SK-N-SH (cell line): Measurements from ENCODE around the gene BRD2. TPM values are rescaled to one million over a fixed set of nuclear protein-coding genes. Genes with fewer than 3 reads are reported as not detected.

ENCODE experiments used
- CTCF ChIA-PET: fragments of 300-600, 350-600 bp; formaldehyde crosslinking; extraction: SDS; loops from one replicate; lab custom pipeline; 2021; lab: Yijun Ruan, JAX
- POLR2A ChIA-PET: fragments of 350-600 bp; sonication (Branson Sonifier 250); formaldehyde crosslinking; extraction: SDS; loops from one replicate; lab custom pipeline; 2020; ENCODE audit warnings: antibody characterized with exemption, inconsistent platforms; lab: Yijun Ruan, JAX
- DNase-seq: peaks from one replicate; pipeline ENCODE4 v3.0.0; 2012
- H2AFZ ChIP-seq: fragments of 200-600 bp; sonication (generic); 2 replicates; pipeline ENCODE4 v1.8.1; 2016; ENCODE audit warnings: antibody characterized with exemption, mild to moderate bottlenecking, low read depth
- H3F3A ChIP-seq: fragments of 200-600 bp; sonication (generic); replicated peaks from 2 replicates; pipeline ENCODE3; 2016; ENCODE audit warnings: antibody characterized with exemption, mild to moderate bottlenecking; ENCODE audit not compliant: insufficient read depth
- H3K27ac ChIP-seq, 2 experiments: fragments of 200-500 bp in 1 of 2; fragments of 200-600 bp in 1 of 2; sonication (Bioruptor generic) in 1 of 2; sonication (generic), shearing (Covaris generic) in 1 of 2; 2 replicates each; pipeline versions ENCODE4 v1.5.1 to v1.6.1; 2014 to 2016; ENCODE audit warnings: low read depth in 2 of 2, inconsistent platforms in 1 of 2, low read length in 1 of 2, mild to moderate bottlenecking in 1 of 2, mixed read lengths in 1 of 2
- H3K27me3 ChIP-seq: fragments of 200-600 bp; sonication (generic), shearing (Covaris generic); 2 replicates; pipeline ENCODE4 v1.6.1; 2016; ENCODE audit warnings: mixed run types; ENCODE audit not compliant: insufficient read depth
- H3K36me3 ChIP-seq, 2 experiments: fragments of 200-500 bp in 1 of 2; fragments of 200-600 bp in 1 of 2; sonication (Bioruptor generic) in 1 of 2; sonication (generic) in 1 of 2; replicated peaks in 1 of 2; 2 replicates each; pipeline versions ENCODE3 to v1.5.1; 2014 to 2016; ENCODE audit warnings: low read length in 1 of 2, mild to moderate bottlenecking in 1 of 2; ENCODE audit not compliant: insufficient read depth in 2 of 2, control insufficient read depth in 1 of 2
- H3K4me1 ChIP-seq, 2 experiments: fragments of 200-500 bp in 1 of 2; fragments of 200-600 bp in 1 of 2; sonication (Bioruptor generic) in 1 of 2; sonication (generic), shearing (Covaris generic) in 1 of 2; 2 replicates each; pipeline versions ENCODE4 v1.5.1 to v1.6.1; 2014 to 2016; ENCODE audit warnings: low read depth in 1 of 2, low read length in 1 of 2, mixed run types in 1 of 2; ENCODE audit not compliant: insufficient read depth in 2 of 2, control insufficient read depth in 1 of 2
- H3K4me2 ChIP-seq: fragments of 200-600 bp; sonication (generic), shearing (Covaris generic); 2 replicates; pipeline ENCODE4 v1.6.1; 2017; ENCODE audit warnings: mixed run types
- H3K4me3 ChIP-seq, 2 experiments: fragments of 200-500 bp in 1 of 2; fragments of 200-600 bp in 1 of 2; sonication (Bioruptor generic) in 1 of 2; sonication (generic), shearing (Covaris generic) in 1 of 2; 2 replicates each; pipeline versions ENCODE4 v1.5.1 to v1.8.1; 2014 to 2016; ENCODE audit warnings: low read depth in 2 of 2, inconsistent platforms in 1 of 2, low read length in 1 of 2, mild to moderate bottlenecking in 1 of 2, mixed read lengths in 1 of 2, moderate library complexity in 1 of 2
- H3K79me2 ChIP-seq: fragments of 200-600 bp; sonication (generic); 2 replicates; pipeline ENCODE4 v1.8.1; 2017; ENCODE audit warnings: mild to moderate bottlenecking; ENCODE audit not compliant: insufficient read depth
- H3K9ac ChIP-seq: fragments of 200-600 bp; sonication (generic); 2 replicates; pipeline ENCODE4 v1.6.1; 2017; ENCODE audit warnings: mixed run types
- H3K9me2 ChIP-seq: fragments of 200-600 bp; sonication (generic); 2 replicates; pipeline ENCODE4 v1.6.1; 2017; ENCODE audit warnings: mixed run types
- H3K9me3 ChIP-seq: fragments of 200-600 bp; sonication (generic); 2 replicates; pipeline ENCODE4 v1.6.1; 2017; ENCODE audit warnings: mixed run types, mild to moderate bottlenecking, moderate library complexity
- H4K20me1 ChIP-seq: fragments of 200-600 bp; sonication (generic); 2 replicates; pipeline ENCODE4 v1.6.1; 2017; ENCODE audit warnings: mild to moderate bottlenecking, mixed run types; ENCODE audit not compliant: insufficient read depth
- CHD2 ChIP-seq: fragments of 150-350 bp; IDR thresholded peaks from 2 replicates; pipeline ENCODE4 v1.6.1; 2018; ENCODE audit warnings: low read length; ENCODE audit not compliant: partially characterized antibody
- ELF1 ChIP-seq: IDR thresholded peaks from 2 replicates; pipeline ENCODE4 v1.4.0; 2012
- EP300 ChIP-seq, 2 experiments: IDR thresholded peaks; 2 replicates each; pipeline versions ENCODE4 v1.4.0 to v1.6.1; 2012; ENCODE audit warnings: borderline replicate concordance in 1 of 2, low read depth in 1 of 2, low read length in 1 of 2
- EZH2phosphoT487 ChIP-seq: fragments of 200-600 bp; sonication (generic); IDR thresholded peaks from 2 replicates; pipeline ENCODE4 v1.6.1; 2017; ENCODE audit warnings: low read depth, mixed run types, mild to moderate bottlenecking, antibody characterized with exemption, moderate library complexity, borderline replicate concordance
- GABPA ChIP-seq: IDR thresholded peaks from 2 replicates; pipeline ENCODE4 v1.4.0; 2012; ENCODE audit warnings: low read depth, mild to moderate bottlenecking
- IRF3 ChIP-seq: fragments of 150-350 bp; IDR thresholded peaks from 2 replicates; pipeline ENCODE4 v1.6.1; 2016; ENCODE audit warnings: mild to moderate bottlenecking, low read depth, low read length
- JUND ChIP-seq: IDR thresholded peaks from 2 replicates; pipeline ENCODE4 v1.4.0; 2012
- MAX ChIP-seq: IDR thresholded peaks from 2 replicates; pipeline ENCODE4 v1.4.0; 2012; ENCODE audit warnings: low read depth
- POLR2AphosphoS5 ChIP-seq: IDR thresholded peaks from 2 replicates; pipeline ENCODE4 v1.6.1; 2012; ENCODE audit warnings: low read depth, low read length
- RCOR1 ChIP-seq: fragments of 150-350 bp; IDR thresholded peaks from 2 replicates; pipeline ENCODE4 v1.6.1; 2017; ENCODE audit warnings: antibody characterized with exemption, low read length
- RFX5 ChIP-seq: IDR thresholded peaks from 2 replicates; pipeline ENCODE4 v1.6.1; 2012; ENCODE audit warnings: mild to moderate bottlenecking, improper control_type of control experiment, low read length
- RXRA ChIP-seq: IDR thresholded peaks from 2 replicates; pipeline ENCODE4 v1.4.0; 2012; ENCODE audit warnings: low read depth, mild to moderate bottlenecking, borderline replicate concordance
- SIN3A ChIP-seq: IDR thresholded peaks from 2 replicates; pipeline ENCODE4 v1.6.1; 2012; ENCODE audit warnings: low read depth, mild to moderate bottlenecking, low read length, moderate library complexity, borderline replicate concordance
- TCF12 ChIP-seq: IDR thresholded peaks from 2 replicates; pipeline ENCODE4 v1.4.0; 2012
- USF1 ChIP-seq: IDR thresholded peaks from 2 replicates; pipeline ENCODE4 v1.4.0; 2012; ENCODE audit warnings: low read depth, borderline replicate concordance
- ZBTB33 ChIP-seq: IDR thresholded peaks from 2 replicates; pipeline ENCODE4 v1.4.0; 2012; ENCODE audit warnings: low read depth, borderline replicate concordance
- WGBS: methylation state at CpG from one replicate; pipeline ENCODE4 v1.1.6; 2017; ENCODE audit warnings: low lambda C conversion rate; 5-methylcytosine and 5-hydroxymethylcytosine counted together
- polyA plus RNA-seq, 3 experiments: library from polyadenylated mRNA; depleted of rRNA; stranded (reverse); fragments of >200 nt; gene quantifications; 2 replicates each; pipeline ENCODE4 v1.2.3, GENCODE V29; 2012

The BRD2 gene
- polyA plus RNA-seq, 1 of the 3 experiments (the other 2 are of a cell fraction), result 104 TPM

GRCh38 chr6:33028220-33028849 lies 59.9 kb downstream of the BRD2 start:
- H3K4me3 ChIP-seq, result no peak overlapping the region
- H3K27me3 ChIP-seq, result peaks cover 29% of the 10 kb centered on the region; the same call in 1 of the 2 replicates
- H3K9ac ChIP-seq, result no peak overlapping the region
- no peaks in the 10 kb centered on the region for H3F3A ChIP-seq
- ChIA-PET POLR2A (no interaction called here), CTCF (interaction anchor here (0.6 to 1.0 kb wide), 2 partner anchors 14 to 43 kb away, joined by 3 to 4 read pairs; no protein-coding TSS in a partner anchor)
- TF ChIP-seq GABPA (no peak), RCOR1 (no peak), TCF12 (no peak)
- no peaks in the 10 kb centered on the region for H3K4me1 ChIP-seq
- no peaks in the 10 kb centered on the region for H3K36me3 ChIP-seq
- no peak overlapping the region for H3K4me2 ChIP-seq
- no peak overlapping the region for H3K27ac ChIP-seq
- no peaks in the 10 kb centered on the region for H4K20me1 ChIP-seq
- no peaks in the 10 kb centered on the region for H3K9me2 ChIP-seq
- no peak for DNase-seq
- no peaks in the 10 kb centered on the region for H3K79me2 ChIP-seq
- no peaks in the 10 kb centered on the region for H3K9me3 ChIP-seq
- no peak overlapping the region for H2AFZ ChIP-seq
- 0% methylated on average over 1 of the region's 1 CpG for WGBS

- TF ChIP-seq RFX5, result peak; percentile 98
- no peak for TF ChIP-seq CHD2
- H3K36me3 ChIP-seq, result no peaks in the 10 kb centered on the region
- WGBS, result 4% methylated on average over 6 of the region's 6 CpGs
- no peak overlapping the region for H3K4me2 ChIP-seq
- no peaks in the 10 kb centered on the region for H3K4me1 ChIP-seq
- no peak for DNase-seq
- H3K79me2 ChIP-seq, result no peaks in the 10 kb centered on the region
- ChIA-PET POLR2A (no interaction called here), CTCF (interaction anchor here (0.6 to 1.0 kb wide), 2 partner anchors 15 to 44 kb away, joined by 3 to 4 read pairs; no protein-coding TSS in a partner anchor)
- H2AFZ ChIP-seq, result no peak overlapping the region
- H3K9me3 ChIP-seq, result no peaks in the 10 kb centered on the region
- H3K27ac ChIP-seq, result no peak overlapping the region
- no peaks in the 10 kb centered on the region for H4K20me1 ChIP-seq
- no peaks in the 10 kb centered on the region; the same call in 1 of the 2 replicates for H3K9me2 ChIP-seq
- H3K9ac ChIP-seq, result no peak overlapping the region
- peaks cover 31% of the 10 kb centered on the region; the same call in 1 of the 2 replicates for H3K27me3 ChIP-seq
- H3K4me3 ChIP-seq, result no peak overlapping the region
- H3F3A ChIP-seq, result no peaks in the 10 kb centered on the region
Measured at GRCh38 chr6:33029328-33030184, 61.2 kb downstream of the BRD2 start.

- H3K9me3 ChIP-seq, result no peaks in the 10 kb centered on the region
- H3F3A ChIP-seq, result no peaks in the 10 kb centered on the region
- H3K27ac ChIP-seq, result no peak overlapping the region
- peaks cover 31% of the 10 kb centered on the region; the same call in 1 of the 2 replicates for H3K27me3 ChIP-seq
- ChIA-PET CTCF (no interaction called here), POLR2A (no interaction called here)
- H2AFZ ChIP-seq, result no peak overlapping the region
- no peak overlapping the region for H3K4me2 ChIP-seq
- DNase-seq, result no peak
- no peaks in the 10 kb centered on the region for H3K4me1 ChIP-seq
- no peak overlapping the region for H3K9ac ChIP-seq
- H3K4me3 ChIP-seq, result no peak overlapping the region
- H3K9me2 ChIP-seq, result no peaks in the 10 kb centered on the region; the same call in 1 of the 2 replicates
- H3K36me3 ChIP-seq, result no peaks in the 10 kb centered on the region
- H3K79me2 ChIP-seq, result no peaks in the 10 kb centered on the region
- WGBS, result 0% methylated on average over 3 of the region's 3 CpGs
- no peaks in the 10 kb centered on the region for H4K20me1 ChIP-seq
- TF ChIP-seq RCOR1 (no peak), SIN3A (no peak), TCF12 (no peak), IRF3 (no peak), USF1 (no peak), MAX (no peak), RFX5 (no peak), RXRA (no peak), JUND (no peak), POLR2AphosphoS5 (no peak), EP300 (IDR thresholded peaks at IDR 0.05; ENCODE audit: borderline replicate concordance in 1 of 2, low read depth in 1 of 2, low read length in 1 of 2) (no peak), EZH2phosphoT487 (no peak), GABPA (no peak), ELF1 (no peak), ZBTB33 (no peak)
Measured at GRCh38 chr6:33030245-33030644, 61.9 kb downstream of the BRD2 start.
